Activated T-helper 1 cell treated with anti-CD3 and anti-CD28 coated beads, Interleukin-12 subunit alpha, Interleukin-12 subunit beta, Interleukin-2, Interleukin-4 antibody, amounts not matched to agents 30 ng/mL and 10 ng/mL and 1 ng/mL, durations not matched to agents 14 hours and 24 hours and 36 hours (primary cell): Measurements from ENCODE around the gene CSMD2. TPM values are rescaled to one million over a fixed set of nuclear protein-coding genes. Genes with fewer than 3 reads are reported as not detected.

ENCODE experiments used
- DNase-seq: peaks from one replicate; pipeline ENCODE4 v3.0.0; 2021; ENCODE audit warnings: low spot score
- H3K27ac Mint-ChIP-seq: one replicate; pipeline ENCODE4 v1.8.0; 2021; ENCODE audit warnings: mild to moderate bottlenecking, mixed read lengths
- H3K27me3 Mint-ChIP-seq: one replicate; pipeline ENCODE4 v1.8.0; 2022; ENCODE audit warnings: mild to moderate bottlenecking, moderate library complexity, mixed read lengths; ENCODE audit not compliant: insufficient read depth
- H3K36me3 Mint-ChIP-seq: one replicate; pipeline ENCODE4 v1.8.0; 2021; ENCODE audit warnings: low read depth, mixed read lengths
- H3K4me1 Mint-ChIP-seq: one replicate; pipeline ENCODE4 v1.8.0; 2021; ENCODE audit warnings: low read depth, mixed read lengths
- H3K4me3 Mint-ChIP-seq: one replicate; pipeline ENCODE4 v1.8.0; 2021; ENCODE audit warnings: mild to moderate bottlenecking, moderate library complexity, mixed read lengths
- H3K9me3 Mint-ChIP-seq: one replicate; pipeline ENCODE4 v1.8.0; 2021; ENCODE audit warnings: mixed read lengths
- intact Hi-C: fragments of 100-400 bp; cut with micrococcal nuclease; formaldehyde crosslinking; loops from one replicate; pipeline ENCODE4 v1.15.1; 2024
- total RNA-seq: library from RNA; stranded (reverse); gene quantifications from 2 replicates; pipeline ENCODE4 v1.2.3, GENCODE V29; 2022

CSMD2 gene
- total RNA-seq, 1 donor from 2014 or later = not detected

- H3K4me3 Mint-ChIP-seq = no peak overlapping the region
- no peaks in the 10 kb centered on the region for H3K36me3 Mint-ChIP-seq
- peaks cover 4% of the 10 kb centered on the region for H3K27me3 Mint-ChIP-seq
- no peak for DNase-seq
- no peak overlapping the region for H3K27ac Mint-ChIP-seq
- H3K9me3 Mint-ChIP-seq = peaks cover 24% of the 10 kb centered on the region
- H3K4me1 Mint-ChIP-seq = peaks cover 29% of the 10 kb centered on the region
- intact Hi-C loops = no loop called here
Observed at GRCh38 chr1:33792216-33792615, 372.8 kb downstream of the CSMD2 start.

- intact Hi-C loops = no loop called here
- no peak overlapping the region for H3K27ac Mint-ChIP-seq
- H3K36me3 Mint-ChIP-seq = no peaks in the 10 kb centered on the region
- H3K4me3 Mint-ChIP-seq = no peak overlapping the region
- peaks cover 4% of the 10 kb centered on the region for H3K27me3 Mint-ChIP-seq
- peak; percentile 1 for DNase-seq
- H3K4me1 Mint-ChIP-seq = peaks cover 29% of the 10 kb centered on the region
- peaks cover 16% of the 10 kb centered on the region for H3K9me3 Mint-ChIP-seq
Observed at GRCh38 chr1:33791251-33791650, 373.8 kb downstream of the CSMD2 start.

GRCh38 chr1:33790577-33790976, 374.5 kb downstream of the CSMD2 start:
- H3K9me3 Mint-ChIP-seq = peaks cover 10% of the 10 kb centered on the region
- intact Hi-C loops = no loop called here
- H3K4me1 Mint-ChIP-seq = peaks cover 29% of the 10 kb centered on the region
- no peaks in the 10 kb centered on the region for H3K36me3 Mint-ChIP-seq
- H3K27me3 Mint-ChIP-seq = peaks cover 4% of the 10 kb centered on the region
- DNase-seq = no peak
- no peak overlapping the region for H3K4me3 Mint-ChIP-seq
- H3K27ac Mint-ChIP-seq = no peak overlapping the region

- Mint-ChIP-seq H3K4me3 (no peak overlapping the region), H3K9me3 (no peaks in the 10 kb centered on the region), H3K36me3 (no peaks in the 10 kb centered on the region), H3K27me3 (peaks cover 11% of the 10 kb centered on the region), H3K4me1 (no peaks in the 10 kb centered on the region), H3K27ac (no peak overlapping the region)
- intact Hi-C loops = no loop called here
- DNase-seq = no peak
Observed at GRCh38 chr1:33784876-33785275, 380.2 kb downstream of the CSMD2 start.

- Mint-ChIP-seq H3K27me3 (peaks cover 12% of the 10 kb centered on the region), H3K9me3 (no peaks in the 10 kb centered on the region), H3K4me1 (no peaks in the 10 kb centered on the region), H3K27ac (no peak overlapping the region), H3K36me3 (no peaks in the 10 kb centered on the region), H3K4me3 (no peak overlapping the region)
- intact Hi-C loops = no loop called here
- no peak for DNase-seq
Observed at GRCh38 chr1:33782776-33783175, 382.3 kb downstream of the CSMD2 start.

GRCh38 chr1:33781652-33782051, 383.4 kb downstream of the CSMD2 start:
- no peak overlapping the region for H3K27ac Mint-ChIP-seq

GRCh38 chr1:33777337-33777736, 387.7 kb downstream of the CSMD2 start:
- Mint-ChIP-seq H3K27me3 (peaks cover 6% of the 10 kb centered on the region), H3K4me1 (no peaks in the 10 kb centered on the region), H3K27ac (no peak overlapping the region), H3K9me3 (no peaks in the 10 kb centered on the region), H3K4me3 (no peak overlapping the region), H3K36me3 (no peaks in the 10 kb centered on the region)
- intact Hi-C loops = no loop called here
- no peak for DNase-seq

More at GRCh38 chr1:33781652-33782051, 383.4 kb downstream of the CSMD2 start:
- H3K4me3 Mint-ChIP-seq = no peak overlapping the region
- intact Hi-C loops = no loop called here
- no peaks in the 10 kb centered on the region for H3K9me3 Mint-ChIP-seq
- no peak for DNase-seq
- peaks cover 8% of the 10 kb centered on the region for H3K27me3 Mint-ChIP-seq
- no peaks in the 10 kb centered on the region for H3K36me3 Mint-ChIP-seq
- H3K4me1 Mint-ChIP-seq = no peaks in the 10 kb centered on the region

- Mint-ChIP-seq H3K27me3 (no peaks in the 10 kb centered on the region), H3K4me3 (no peak overlapping the region), H3K36me3 (no peaks in the 10 kb centered on the region), H3K27ac (no peak overlapping the region), H3K4me1 (no peaks in the 10 kb centered on the region), H3K9me3 (no peaks in the 10 kb centered on the region)
- no peak for DNase-seq
- intact Hi-C loops = no loop called here
Observed at GRCh38 chr1:33768821-33769220, 396.2 kb downstream of the CSMD2 start.

- H3K9me3 Mint-ChIP-seq = no peaks in the 10 kb centered on the region
- H3K4me3 Mint-ChIP-seq = no peak overlapping the region
- H3K4me1 Mint-ChIP-seq = no peaks in the 10 kb centered on the region
- intact Hi-C loops = no loop called here
- no peaks in the 10 kb centered on the region for H3K27me3 Mint-ChIP-seq
- H3K36me3 Mint-ChIP-seq = no peaks in the 10 kb centered on the region
- no peak overlapping the region for H3K27ac Mint-ChIP-seq
- DNase-seq = no peak
Observed at GRCh38 chr1:33768106-33768505, 396.9 kb downstream of the CSMD2 start.

- no peaks in the 10 kb centered on the region for H3K27me3 Mint-ChIP-seq
- no peaks in the 10 kb centered on the region for H3K36me3 Mint-ChIP-seq
- no peak overlapping the region for H3K4me3 Mint-ChIP-seq
- no peak for DNase-seq
- intact Hi-C loops = no loop called here
- no peaks in the 10 kb centered on the region for H3K4me1 Mint-ChIP-seq
- no peak overlapping the region for H3K27ac Mint-ChIP-seq
- H3K9me3 Mint-ChIP-seq = no peaks in the 10 kb centered on the region
Observed at GRCh38 chr1:33764149-33764548, 400.9 kb downstream of the CSMD2 start.

GRCh38 chr1:33763406-33763805, 401.6 kb downstream of the CSMD2 start:
- no peak overlapping the region for H3K27ac Mint-ChIP-seq
- no peaks in the 10 kb centered on the region for H3K36me3 Mint-ChIP-seq
- intact Hi-C loops = no loop called here

GRCh38 chr1:33762962-33763361, 402.1 kb downstream of the CSMD2 start:
- H3K4me1 Mint-ChIP-seq = no peaks in the 10 kb centered on the region
- no peaks in the 10 kb centered on the region for H3K36me3 Mint-ChIP-seq
- intact Hi-C loops = no loop called here

More at GRCh38 chr1:33763406-33763805, 401.6 kb downstream of the CSMD2 start:
- DNase-seq = no peak
- Mint-ChIP-seq H3K27me3 (no peaks in the 10 kb centered on the region), H3K9me3 (no peaks in the 10 kb centered on the region), H3K4me1 (no peaks in the 10 kb centered on the region), H3K4me3 (no peak overlapping the region)

GRCh38 chr1:33762109-33762830, 402.8 kb downstream of the CSMD2 start:
- intact Hi-C loops = no loop called here
- Mint-ChIP-seq H3K4me1 (no peaks in the 10 kb centered on the region), H3K4me3 (no peak overlapping the region), H3K36me3 (no peaks in the 10 kb centered on the region), H3K9me3 (peaks cover 4% of the 10 kb centered on the region), H3K27ac (no peak overlapping the region), H3K27me3 (peaks cover 4% of the 10 kb centered on the region)
- DNase-seq = no peak

More at GRCh38 chr1:33762962-33763361, 402.1 kb downstream of the CSMD2 start:
- DNase-seq = no peak
- H3K27ac Mint-ChIP-seq = no peak overlapping the region
- no peaks in the 10 kb centered on the region for H3K27me3 Mint-ChIP-seq
- H3K9me3 Mint-ChIP-seq = no peaks in the 10 kb centered on the region
- no peak overlapping the region for H3K4me3 Mint-ChIP-seq

GRCh38 chr1:33758698-33759097, 406.3 kb downstream of the CSMD2 start:
- Mint-ChIP-seq H3K4me1 (no peaks in the 10 kb centered on the region), H3K9me3 (peaks cover 4% of the 10 kb centered on the region), H3K4me3 (no peak overlapping the region), H3K27ac (no peak overlapping the region), H3K36me3 (no peaks in the 10 kb centered on the region), H3K27me3 (peaks cover 4% of the 10 kb centered on the region)
- DNase-seq = no peak
- intact Hi-C loops = no loop called here
